A549 (cell line): ENCODE measurements around the gene TNK1.

Experiments
- CEBPB ChIP-seq, 2 experiments: fragments of >200 bp in 1 of 2; sonication (Bioruptor Twin) in 1 of 2; formaldehyde crosslinking in 1 of 2; IDR thresholded peaks; 2 replicates each; pipeline ENCODE4 v1.6.1; 2012 to 2016
- CTCF ChIP-seq: fragments of >200 bp; sonication (Bioruptor Twin); formaldehyde crosslinking; IDR thresholded peaks from 3 replicates; pipeline ENCODE4 v1.5.1; 2016
- PBX3 ChIP-seq: IDR thresholded peaks from 2 replicates; pipeline ENCODE4 v1.6.1; 2012
- POLR2A ChIP-seq: IDR thresholded peaks from 2 replicates; pipeline ENCODE4 v1.6.1; 2012; ENCODE audit warnings: mild to moderate bottlenecking, low read length
- RARB ChIP-seq: fragments of 250-450 bp; sonication (Bioruptor Pico); IDR thresholded peaks from 2 replicates; pipeline ENCODE4 v1.8.0; 2021; ENCODE audit warnings: mild to moderate bottlenecking, moderate library complexity
- REST ChIP-seq: fragments of 200-600 bp; sonication (generic); IDR thresholded peaks from 2 replicates; pipeline ENCODE4 v1.6.1; 2016; ENCODE audit warnings: antibody characterized with exemption, mild to moderate bottlenecking, moderate library complexity
- SREBF2 ChIP-seq: fragments of 450-650 bp; IDR thresholded peaks from 2 replicates; pipeline ENCODE4 v1.6.1; 2014; ENCODE audit warnings: mild to moderate bottlenecking, moderate library complexity
- ZFP36 ChIP-seq: fragments of 450-650 bp; IDR thresholded peaks from 2 replicates; pipeline ENCODE4 v1.6.1; 2014; ENCODE audit warnings: borderline replicate concordance; ENCODE audit not compliant: partially characterized antibody

DNA sequence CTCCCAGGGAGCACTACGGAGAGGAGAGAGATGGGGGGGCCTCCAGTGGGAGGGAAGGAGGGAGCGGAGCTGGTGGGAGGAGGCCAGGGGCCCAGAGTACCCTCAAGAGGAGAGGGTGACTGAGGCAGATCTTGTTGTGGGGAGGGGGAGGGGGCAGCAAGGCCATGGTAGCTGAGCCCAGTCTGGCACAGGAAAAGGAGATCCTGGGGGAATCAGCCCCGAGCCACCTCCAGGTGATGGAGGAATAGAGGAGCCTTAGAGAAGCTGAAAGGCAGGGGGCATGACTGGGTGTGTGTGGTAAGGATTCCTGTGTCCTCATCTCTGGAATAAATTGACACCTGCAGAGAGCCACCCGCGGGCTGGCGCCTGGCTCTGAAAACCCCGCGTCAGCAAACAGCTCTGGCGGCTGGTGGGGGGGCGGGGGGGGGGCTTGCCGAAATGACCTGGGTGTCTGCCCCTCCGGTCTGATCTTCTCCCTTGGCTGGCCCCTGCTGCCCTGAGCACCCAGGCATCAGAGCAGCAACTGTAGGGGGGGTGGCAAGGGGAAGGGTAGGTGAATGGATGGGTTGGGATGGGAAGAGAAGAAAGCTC, 25.4 kb downstream of the TNK1 start:
- TF ChIP-seq CTCF, result no peak
- no peak for TF ChIP-seq CEBPB (IDR thresholded peaks at IDR 0.05)
- no peak for TF ChIP-seq ZFP36
- no peak for TF ChIP-seq PBX3
- no peak for TF ChIP-seq POLR2A
- TF ChIP-seq RARB (CRISPR knock-in tag), result no peak
- TF ChIP-seq REST, result no peak
- TF ChIP-seq SREBF2, result no peak
